Epidermal melanocyte (primary cell): ENCODE data around the gene NENF.
"Not testable (repeated sequence)": the region's sequence is repeated elsewhere in the genome, so short reads cannot be mapped to it uniquely, and the experiment has no call there.

ENCODE experiments used
- DNase-seq: peaks from one replicate; pipeline ENCODE4 v3.0.0; 2011; ENCODE audit warnings: low spot score; ENCODE audit not compliant: insufficient read length

NENF gene

DNA sequence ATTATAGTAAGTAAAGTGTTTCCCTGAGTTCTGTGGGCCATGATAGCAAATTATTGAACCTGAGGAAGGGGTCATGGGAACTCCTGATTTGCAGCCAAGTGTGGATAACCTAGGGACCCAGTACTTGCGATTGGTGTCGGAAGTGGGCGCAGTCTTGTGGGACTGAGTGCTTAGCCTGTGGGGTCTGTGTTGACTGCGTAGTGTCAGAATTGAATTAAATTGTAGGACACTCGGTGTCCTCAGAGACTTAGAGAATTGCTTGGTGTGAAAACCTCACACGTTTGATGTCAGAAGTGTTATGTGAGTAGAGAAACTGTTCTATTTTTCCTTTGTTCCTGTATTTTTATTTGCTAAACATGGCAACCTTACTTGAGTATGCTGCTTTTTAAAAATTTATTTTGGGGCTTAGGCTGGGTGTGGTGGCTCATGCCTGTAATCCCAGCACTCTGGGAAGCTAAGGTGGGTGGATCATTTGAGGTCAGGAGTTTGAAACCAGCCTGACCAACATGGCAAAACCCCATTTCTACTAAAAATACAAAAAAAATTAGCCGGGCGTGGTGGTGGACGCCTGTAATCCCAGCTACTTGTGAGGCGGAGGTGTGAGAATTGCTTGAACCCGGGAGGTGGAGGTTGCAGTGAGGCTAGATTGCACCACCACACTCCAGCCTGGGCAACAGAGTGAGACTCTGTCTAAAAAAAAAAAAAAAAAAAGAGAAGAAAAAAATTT, 48.2 kb downstream of the NENF start:
- DNase-seq: not testable (repeated sequence)

DNA sequence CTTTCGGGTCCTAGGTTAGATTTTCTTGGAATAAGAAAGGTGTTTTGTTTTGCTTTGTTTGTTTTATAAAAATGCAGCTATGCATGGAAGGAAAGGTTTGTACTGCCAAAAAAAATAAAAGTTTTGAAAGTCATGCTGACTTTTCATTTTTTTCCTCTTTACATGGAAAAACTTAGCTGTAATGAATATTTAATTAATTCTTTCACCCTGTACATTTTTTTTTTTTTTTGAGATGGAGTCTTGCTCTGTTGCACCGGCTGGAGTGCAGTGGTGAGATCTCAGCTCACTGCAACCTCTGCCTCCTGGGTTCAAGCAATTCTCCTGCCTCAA, 48.7 kb downstream of the NENF start:
- DNase-seq: no peak

DNA sequence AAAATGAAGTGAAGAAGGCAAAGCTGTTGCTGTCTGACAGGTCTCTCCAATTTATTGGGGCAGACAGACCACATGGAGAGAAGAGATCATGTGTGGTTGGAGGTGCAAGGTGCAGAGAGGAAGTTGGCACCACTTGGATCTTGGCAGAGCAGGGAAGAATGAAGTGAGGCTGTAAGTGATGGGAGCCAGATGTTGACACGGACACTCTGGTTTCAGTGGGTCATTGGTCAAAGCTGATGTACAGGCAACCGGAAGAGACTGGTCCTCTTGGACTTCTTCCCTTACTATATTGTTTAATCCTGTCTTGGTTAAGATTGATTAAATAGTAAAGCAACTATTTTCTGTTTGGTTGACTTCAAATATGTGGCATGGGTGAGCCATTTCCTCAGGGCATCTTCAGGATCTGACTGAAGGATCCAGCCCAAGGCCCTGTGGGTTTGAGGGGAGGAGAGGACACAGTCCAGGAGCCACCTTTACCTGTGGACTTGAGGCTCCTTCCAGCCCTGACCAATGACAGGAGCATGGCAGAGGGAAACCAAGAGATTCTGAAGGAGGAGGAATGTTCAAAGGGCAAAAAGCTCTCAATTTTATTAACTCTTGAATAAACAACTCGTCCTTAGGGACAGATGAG, 49.4 kb downstream of the NENF start:
- DNase-seq: no peak

DNA sequence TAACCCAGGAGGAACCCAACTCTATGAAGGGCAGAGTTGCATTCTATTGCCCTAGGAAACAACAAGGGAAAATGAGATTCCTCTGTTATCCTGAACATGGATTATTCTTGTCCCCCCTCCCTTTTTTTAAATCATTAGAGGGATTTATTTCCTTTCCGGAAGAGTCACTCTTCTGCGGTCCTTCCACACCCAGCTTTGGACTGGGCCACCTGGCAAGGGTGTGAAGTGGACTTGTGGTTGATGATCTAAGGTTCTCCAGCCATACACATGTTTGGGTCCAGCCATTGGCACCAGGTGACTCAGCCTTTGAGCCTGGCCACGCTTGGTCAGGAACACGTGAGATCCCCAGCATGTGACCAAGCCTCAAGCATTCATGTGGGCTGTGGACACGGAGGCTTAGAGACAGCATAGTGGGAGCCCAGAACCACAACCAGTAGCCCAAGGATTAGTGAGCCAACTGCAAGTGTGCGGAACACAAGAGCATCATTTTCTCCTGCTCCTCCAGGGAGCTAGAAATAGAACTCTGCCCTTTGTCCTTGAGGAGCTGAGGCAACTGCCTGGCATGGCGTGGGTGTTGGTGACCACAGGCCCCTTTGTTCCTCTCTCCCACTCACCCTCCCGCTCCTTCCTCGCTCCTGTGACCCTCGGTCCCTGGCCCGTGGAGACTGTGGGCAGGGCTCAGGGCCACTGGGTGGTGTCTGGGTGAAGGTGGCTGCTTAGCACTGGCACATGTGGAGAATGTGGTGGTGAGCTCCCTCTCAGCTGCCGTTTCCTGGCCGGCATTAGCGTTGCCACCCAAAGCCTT, 50.1 kb downstream of the NENF start:
- DNase-seq: no peak

DNA sequence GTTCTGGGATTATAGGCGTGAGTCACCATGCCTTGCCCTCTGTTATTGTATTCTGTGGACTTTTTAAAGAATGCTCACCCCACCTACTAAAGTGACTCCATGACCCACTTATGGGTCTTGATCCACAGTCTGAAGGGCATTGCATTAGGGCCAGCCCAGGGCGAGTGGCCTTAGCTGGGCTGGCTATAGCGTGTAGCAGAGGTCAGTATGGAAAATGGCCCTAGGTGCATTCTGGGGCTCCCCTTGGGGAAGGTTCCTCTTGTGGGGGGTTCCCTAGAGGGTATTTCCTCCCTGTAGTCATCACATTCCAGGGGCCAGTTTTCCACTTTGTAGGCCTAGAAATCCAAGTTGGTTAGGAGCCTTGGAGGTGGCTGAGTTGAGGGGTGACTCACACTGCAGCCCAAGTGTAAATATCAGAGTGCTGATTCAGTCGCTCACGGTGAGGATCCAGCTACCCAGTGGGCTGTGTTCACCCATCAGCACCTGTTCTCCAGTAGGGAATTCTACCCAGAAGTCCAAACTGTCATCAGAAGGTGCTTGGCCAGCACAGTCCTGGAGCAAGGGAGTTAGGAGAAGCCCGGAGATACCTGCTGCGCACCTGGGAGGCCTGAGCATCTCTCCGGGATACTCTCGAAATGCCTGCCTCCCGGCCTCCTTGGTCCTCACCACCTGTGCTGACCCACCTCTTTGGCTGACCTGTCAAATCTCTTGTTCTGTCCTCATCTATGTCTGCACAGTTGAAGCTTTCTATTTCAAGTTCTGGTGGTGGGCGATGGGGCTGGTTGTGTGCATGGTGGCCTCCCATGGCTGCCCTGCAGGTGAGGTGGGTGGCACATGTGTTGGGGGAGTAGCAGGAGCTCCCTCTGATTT, 52.2 kb downstream of the NENF start:
- no peak for DNase-seq

DNA sequence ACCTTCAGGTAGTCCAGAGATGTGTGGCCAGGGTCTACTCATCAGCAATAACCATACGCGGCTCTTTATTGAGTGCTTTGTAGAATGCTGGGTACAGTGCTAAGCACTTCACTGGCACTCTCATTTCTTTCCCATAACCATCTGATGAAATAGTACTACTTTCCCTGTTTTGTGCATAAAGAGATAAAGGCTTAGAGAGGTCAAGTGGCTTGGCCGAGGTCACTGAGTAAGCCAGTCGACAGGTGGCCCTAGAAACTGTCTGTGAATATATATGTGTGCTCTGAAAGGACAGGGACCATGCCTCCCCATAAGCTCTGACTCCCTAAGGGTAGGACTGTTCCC, 52.8 kb downstream of the NENF start:
- DNase-seq: no peak

DNA sequence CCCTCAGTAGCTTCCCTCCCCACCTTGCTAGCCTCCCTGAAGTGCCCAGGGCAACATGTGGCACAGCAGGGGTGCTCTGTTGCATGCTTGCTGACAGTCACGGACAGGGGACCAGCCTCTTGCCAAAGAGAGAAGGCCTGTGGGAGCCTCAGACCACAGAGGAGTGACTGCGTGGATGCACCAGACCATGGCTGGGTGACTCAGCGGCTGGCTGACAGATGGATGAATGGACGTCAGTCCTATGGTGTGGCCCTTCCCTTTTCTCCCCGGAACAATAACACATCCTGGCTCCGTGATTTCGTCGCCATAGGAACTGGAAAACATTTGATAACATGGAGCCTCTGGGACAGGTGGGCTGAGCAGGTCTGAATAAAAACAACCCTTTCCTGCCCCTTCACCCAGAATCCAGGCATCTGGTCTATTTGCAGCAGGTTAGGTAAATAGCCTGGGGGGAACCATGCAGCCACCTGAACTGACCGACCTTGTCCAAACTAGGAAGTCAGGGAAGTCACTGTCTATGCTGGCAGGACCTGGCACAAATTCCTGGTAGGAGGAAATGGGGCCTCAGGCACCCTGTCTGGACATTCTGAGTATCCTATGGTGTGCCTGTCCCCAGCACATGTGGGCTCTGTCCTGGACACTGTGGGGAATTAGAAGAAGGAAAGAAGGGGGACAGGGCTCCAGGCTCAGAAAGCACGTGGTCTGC, 53.3 kb downstream of the NENF start:
- no peak for DNase-seq

DNA sequence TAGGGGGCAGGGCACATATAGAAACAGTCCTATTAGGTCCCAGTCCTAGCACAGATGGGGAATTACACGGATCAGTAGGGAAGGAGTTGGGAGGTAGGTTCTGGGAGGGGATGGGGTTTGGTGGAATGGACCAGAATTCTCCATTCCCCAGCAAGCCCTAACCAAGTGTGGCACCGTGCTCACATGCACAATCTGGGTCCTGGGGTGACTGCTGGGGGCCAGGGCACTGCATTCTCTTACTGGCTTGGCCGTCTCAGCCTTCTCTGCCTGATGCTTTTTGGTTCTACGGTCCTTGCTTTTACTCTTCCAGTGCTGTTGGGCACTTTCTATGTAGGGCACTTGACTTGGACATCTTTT, 53.9 kb downstream of the NENF start:
- no peak for DNase-seq

DNA sequence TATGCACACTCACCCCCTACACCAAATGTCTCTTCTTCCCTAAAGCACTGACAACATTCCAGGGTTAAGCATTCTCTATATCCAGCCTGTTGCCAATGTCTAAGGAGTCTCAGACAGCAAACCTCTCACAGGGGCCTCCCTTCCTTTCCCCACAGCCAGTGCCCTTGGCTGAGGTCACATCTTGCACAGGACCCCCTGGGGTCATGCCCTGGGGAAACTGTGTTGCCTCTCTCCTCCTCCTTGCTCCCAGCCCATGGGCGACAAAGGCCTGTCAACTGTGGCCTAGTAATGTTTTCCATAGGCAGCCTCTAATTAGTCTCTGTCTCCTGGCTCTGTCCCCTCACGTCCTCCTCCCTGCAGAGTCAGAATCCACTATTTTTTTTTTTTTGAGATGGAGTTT, 54.6 kb downstream of the NENF start:
- no peak for DNase-seq

DNA sequence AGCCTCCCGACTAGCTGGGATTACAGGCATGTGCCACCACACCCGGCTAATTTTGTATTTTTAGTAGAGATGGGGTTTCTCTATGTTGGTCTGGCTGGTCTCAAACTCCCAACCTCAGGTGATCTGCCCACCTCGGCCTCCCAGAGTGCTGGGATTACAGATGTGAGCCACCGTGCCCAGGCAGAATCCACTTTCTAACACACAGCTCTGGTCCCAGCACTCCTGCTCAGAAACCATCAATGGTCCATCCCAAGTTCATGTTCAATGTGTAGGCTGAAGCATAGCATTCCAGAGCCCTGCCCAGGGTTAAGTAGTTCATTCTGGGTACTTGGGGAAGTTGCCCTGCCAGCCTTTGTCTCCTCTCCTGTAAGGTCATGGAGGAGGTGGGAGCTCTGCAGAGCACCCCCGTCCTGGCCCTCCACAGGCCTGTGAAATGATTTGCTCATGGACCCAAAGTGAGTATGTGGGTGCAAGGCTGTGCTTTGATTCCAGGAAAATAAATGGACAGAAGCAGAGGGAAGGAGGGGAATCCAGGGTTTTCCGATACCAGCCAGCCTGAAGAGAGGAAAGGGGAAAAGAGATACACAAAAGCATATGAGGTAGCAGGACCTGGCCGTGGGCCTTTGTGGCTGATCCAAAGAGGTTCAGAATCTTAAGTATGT, 55.2 kb downstream of the NENF start:
- no peak for DNase-seq

DNA sequence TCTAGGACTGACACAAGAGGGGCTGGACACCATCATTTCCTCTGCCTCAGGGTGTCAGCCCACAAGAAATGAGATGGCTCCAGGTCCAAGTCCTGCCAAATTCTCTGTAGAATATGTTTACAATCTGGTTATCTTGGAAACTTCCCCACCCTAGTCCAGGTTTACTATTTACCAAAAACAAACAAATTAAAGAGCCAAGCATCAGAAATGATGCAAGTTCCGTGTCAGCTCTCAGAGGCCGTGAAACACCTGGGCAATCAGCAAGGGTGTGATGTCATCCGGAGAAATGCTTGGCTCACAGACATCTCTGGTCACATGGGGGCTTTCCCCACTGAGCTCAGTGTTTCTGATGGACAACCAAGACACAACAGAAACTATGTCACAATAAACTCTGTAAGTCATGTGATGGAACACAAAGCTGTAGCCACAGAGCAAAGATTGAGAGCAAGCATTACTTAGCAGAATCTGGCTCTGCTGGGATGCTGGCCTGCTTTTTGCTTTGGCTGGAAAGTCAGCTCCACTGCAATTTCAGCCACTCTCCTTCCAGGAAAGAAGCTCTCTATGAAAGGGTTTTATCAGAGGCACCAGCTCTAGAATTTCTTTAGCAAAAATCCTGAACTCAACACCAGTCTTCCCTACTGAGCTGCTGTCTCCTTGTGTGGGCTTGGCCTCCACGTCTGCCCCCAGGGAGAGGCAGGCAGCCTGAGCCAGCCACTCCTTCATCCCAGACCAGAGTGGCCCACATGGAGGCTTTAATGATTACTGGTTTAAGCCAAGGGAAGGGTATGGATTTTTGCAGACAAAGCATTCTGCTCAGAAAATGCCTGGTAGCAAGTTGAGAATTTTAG, 55.9 kb downstream of the NENF start:
- no peak for DNase-seq

DNA sequence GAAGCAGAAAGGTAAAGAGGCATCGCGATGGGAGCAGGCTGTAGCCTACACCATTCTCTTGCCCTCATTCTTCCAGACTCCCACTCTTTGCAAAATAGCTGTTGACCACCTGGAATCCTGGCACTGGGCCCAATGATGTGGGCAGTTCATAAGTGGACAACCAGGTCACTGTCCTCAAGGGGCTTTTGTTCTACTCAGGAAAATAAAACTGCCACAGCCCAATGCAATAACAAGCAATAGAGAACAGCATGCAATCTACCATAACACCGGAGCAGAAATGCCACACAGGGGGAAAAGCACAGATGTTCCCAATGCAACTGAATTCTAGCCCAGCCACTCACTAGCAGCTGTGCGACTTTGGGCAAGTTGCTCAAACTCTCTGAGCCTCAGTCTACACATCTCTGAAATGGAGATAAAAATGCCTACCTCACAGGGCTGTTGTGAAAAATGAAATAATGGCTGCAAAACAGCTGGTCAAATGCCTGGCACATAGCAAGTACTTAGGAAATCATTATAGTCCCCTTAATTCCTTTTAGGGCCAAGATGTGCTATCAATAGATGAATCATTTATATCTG, 56.7 kb downstream of the NENF start:
- DNase-seq: no peak

DNA sequence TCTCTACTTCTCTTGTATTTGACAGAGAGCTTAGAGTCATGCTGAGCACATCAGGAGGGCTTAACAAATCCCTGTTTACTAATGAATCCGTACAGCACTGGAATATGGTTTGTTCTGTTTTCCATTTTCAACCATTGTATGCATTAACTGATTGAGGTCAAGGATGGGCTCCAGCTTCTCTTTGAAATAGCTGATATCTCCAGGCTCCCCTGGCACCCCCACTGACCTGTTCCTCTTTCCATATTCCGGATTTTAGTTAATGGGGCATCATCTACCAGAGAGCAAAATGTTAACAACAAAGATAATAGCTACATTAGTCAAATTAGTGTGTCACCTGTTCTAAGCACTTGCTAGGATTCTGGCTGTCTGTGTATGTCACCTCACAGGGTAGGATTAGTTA, 57.6 kb downstream of the NENF start:
- no peak for DNase-seq

DNA sequence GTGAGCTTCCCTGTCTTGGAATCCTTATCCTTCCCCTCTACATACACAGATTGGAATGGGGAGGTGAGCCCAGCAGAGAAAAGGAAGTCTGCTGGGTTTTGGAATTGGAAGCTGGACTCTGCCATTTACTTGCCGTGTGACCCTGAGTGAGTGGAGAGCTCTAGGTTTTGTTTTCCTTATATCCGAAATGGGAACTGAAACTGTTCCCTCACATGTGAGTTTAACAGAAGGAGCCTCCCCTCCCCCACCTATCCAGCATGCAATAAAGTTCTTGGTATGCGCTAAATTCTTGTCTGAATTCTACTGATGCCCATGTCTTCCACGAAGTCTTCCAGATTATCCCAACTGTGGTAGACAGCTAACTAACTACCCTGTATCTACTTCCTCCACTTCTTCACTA, 58.7 kb downstream of the NENF start:
- no peak for DNase-seq
